ENCODE data around the gene EYA3. TPM values are rescaled to one million over a fixed set of nuclear protein-coding genes. Genes with fewer than 3 reads are reported as not detected.

Gene EYA3
- 5.2 and 6.5 TPM in 2 replicates for total RNA-seq (2014; rRNA removed; shearing (Covaris generic))
- polyA plus RNA-seq (2014; cell fraction: nucleus; rRNA removed) = 10.3 and 11.3 TPM in 2 replicates

GRCh38 chr1:28088168-28088961 lies at the start of gene EYA3:
TSS of gene EYA3 (minus strand) at chr1:28088610. CDS start at chr1:28058026, 30,584 bp downstream.
- peak; percentile 94 for DNase-seq (ENCODE audit: extremely low read depth, low read depth)

- DNase-seq (ENCODE audit: extremely low read depth, low read depth) = no peak
These were observed 48.7 kb upstream of the EYA3 start for GRCh38 chr1:28136922-28137613.

- no peak for DNase-seq (ENCODE audit: extremely low read depth, low read depth)
These were observed 47.9 kb upstream of the EYA3 start for GRCh38 chr1:28136169-28136921.

GRCh38 chr1:28135371-28136168 lies 47.2 kb upstream of the EYA3 start:
- no peak for DNase-seq (ENCODE audit: extremely low read depth, low read depth)

- DNase-seq (ENCODE audit: extremely low read depth, low read depth) = no peak
These were observed 46.3 kb upstream of the EYA3 start for GRCh38 chr1:28134651-28135207.

- no peak for DNase-seq (ENCODE audit: extremely low read depth, low read depth)
These were observed 44.1 kb upstream of the EYA3 start for GRCh38 chr1:28132171-28133167.

- no peak for DNase-seq (ENCODE audit: extremely low read depth, low read depth)
These were observed 42.5 kb upstream of the EYA3 start for GRCh38 chr1:28130901-28131300.

- DNase-seq (ENCODE audit: extremely low read depth, low read depth) = no peak
These were observed 40.7 kb upstream of the EYA3 start for GRCh38 chr1:28129150-28129549.

GRCh38 chr1:28127617-28128257 lies 39.3 kb upstream of the EYA3 start:
- no peak for DNase-seq (ENCODE audit: extremely low read depth, low read depth)

- DNase-seq (ENCODE audit: extremely low read depth, low read depth) = no peak
These were observed 38.5 kb upstream of the EYA3 start for GRCh38 chr1:28126783-28127490.

GRCh38 chr1:28126212-28126611 lies 37.8 kb upstream of the EYA3 start:
- DNase-seq (ENCODE audit: extremely low read depth, low read depth) = no peak

- no peak for DNase-seq (ENCODE audit: extremely low read depth, low read depth)
These were observed 35.1 kb upstream of the EYA3 start for GRCh38 chr1:28123461-28123961.

GRCh38 chr1:28122183-28122582 lies 33.8 kb upstream of the EYA3 start:
- DNase-seq (ENCODE audit: extremely low read depth, low read depth) = no peak

GRCh38 chr1:28119556-28119955 lies 31.1 kb upstream of the EYA3 start:
- DNase-seq (ENCODE audit: extremely low read depth, low read depth) = no peak

- DNase-seq (ENCODE audit: extremely low read depth, low read depth) = no peak
These were observed 30.4 kb upstream of the EYA3 start for GRCh38 chr1:28118640-28119307.

- DNase-seq (ENCODE audit: extremely low read depth, low read depth) = no peak
These were observed 26.9 kb upstream of the EYA3 start for GRCh38 chr1:28115267-28115666.

- DNase-seq (ENCODE audit: extremely low read depth, low read depth) = no peak
These were observed 26.4 kb upstream of the EYA3 start for GRCh38 chr1:28114844-28115243.

Data from NCI-H460 (cell line).